CD8-positive, alpha-beta memory T cell (primary cell): ENCODE data around the gene MSMP. TPM values are rescaled to one million over a fixed set of nuclear protein-coding genes. Genes with fewer than 3 reads are reported as not detected.

ENCODE experiments used
- CTCF ChIA-PET: fragments of 350-600 bp; sonication (Branson Sonifier 250); formaldehyde crosslinking; loops from one replicate; lab custom pipeline; 2021; ENCODE audit warnings: antibody characterized with exemption; lab: Charles Lee
- POLR2A ChIA-PET: fragments of 350-600 bp; sonication (Branson Sonifier 250); formaldehyde crosslinking; loops from one replicate; lab custom pipeline; 2021; ENCODE audit warnings: antibody characterized with exemption; lab: Charles Lee
- DNase-seq, 5 donors: peaks; one replicate each; pipeline versions ENCODE4 v3.0.0 to v3.0.0-alpha.2; 2020 to 2022; ENCODE audit warnings: mixed read lengths in 1 of 5
- H3K27ac ChIP-seq: one replicate; pipeline ENCODE4 v1.7.0; 2013; ENCODE audit warnings: low read depth, mild to moderate bottlenecking, low read length, moderate library complexity
- H3K27me3 ChIP-seq: 2 replicates; pipeline ENCODE4 v1.7.0; 2013; ENCODE audit warnings: low read length, mild to moderate bottlenecking; ENCODE audit not compliant: insufficient read depth, poor library complexity, severe bottlenecking
- H3K36me3 ChIP-seq: 2 replicates; pipeline ENCODE4 v1.7.0; 2013; ENCODE audit warnings: mild to moderate bottlenecking, low read length, moderate library complexity; ENCODE audit not compliant: insufficient read depth
- H3K4me1 ChIP-seq: 2 replicates; pipeline ENCODE4 v1.7.0; 2013; ENCODE audit warnings: mild to moderate bottlenecking, low read length, moderate library complexity; ENCODE audit not compliant: insufficient read depth
- H3K4me3 ChIP-seq: 2 replicates; pipeline ENCODE4 v1.7.0; 2013; ENCODE audit warnings: mild to moderate bottlenecking, low read length
- H3K9me3 ChIP-seq: 2 replicates; pipeline ENCODE4 v1.7.0; 2013; ENCODE audit warnings: mild to moderate bottlenecking, low read length
- H3K27ac Mint-ChIP-seq, 8 donors: one replicate each; pipeline ENCODE4 v1.8.0; 2020 to 2021; ENCODE audit warnings: mixed read lengths in 8 of 8, mild to moderate bottlenecking in 6 of 8, inconsistent platforms in 3 of 8, moderate library complexity in 3 of 8
- H3K27me3 Mint-ChIP-seq, 2 donors: one replicate each; pipeline ENCODE4 v1.8.0; 2020 to 2021; ENCODE audit warnings: mixed read lengths in 2 of 2, mild to moderate bottlenecking in 1 of 2, moderate library complexity in 1 of 2
- H3K36me3 Mint-ChIP-seq, 3 donors: one replicate each; pipeline ENCODE4 v1.8.0; 2020 to 2021; ENCODE audit warnings: mixed read lengths in 3 of 3, inconsistent platforms in 1 of 3, mild to moderate bottlenecking in 1 of 3
- H3K4me1 Mint-ChIP-seq, 3 donors: one replicate each; pipeline ENCODE4 v1.8.0; 2020 to 2021; ENCODE audit warnings: mixed read lengths in 3 of 3, inconsistent platforms in 1 of 3, mild to moderate bottlenecking in 1 of 3
- H3K4me3 Mint-ChIP-seq, 7 donors: one replicate each; pipeline ENCODE4 v1.8.0; 2020 to 2021; ENCODE audit warnings: mixed read lengths in 7 of 7, mild to moderate bottlenecking in 6 of 7, moderate library complexity in 4 of 7, inconsistent platforms in 2 of 7
- H3K9me3 Mint-ChIP-seq, 5 donors: one replicate each; pipeline ENCODE4 v1.8.0; 2020 to 2022; ENCODE audit warnings: mixed read lengths in 5 of 5, mild to moderate bottlenecking in 3 of 5, moderate library complexity in 2 of 5, inconsistent platforms in 1 of 5
- polyA plus RNA-seq: library from polyadenylated mRNA; unstranded; fragments of 300-500 nt; fragmentation: Illumina TruSeq; gene quantifications from one replicate; pipeline ENCODE4 v1.2.3, GENCODE V29; 2021
- total RNA-seq, 2 experiments: library from RNA; stranded (reverse); gene quantifications; one replicate each; pipeline ENCODE4 v1.2.3, GENCODE V29; 2021

Gene MSMP
- total and polyA plus RNA-seq, 3 experiments from 2014 or later, result 0.51 to 0.63 TPM; not detected in 1

- H3K27me3 Mint-ChIP-seq, result no peaks in the 10 kb centered on the region
- Histone ChIP-seq H3K9me3 (no peaks in the 10 kb centered on the region), H3K4me1 (no peaks in the 10 kb centered on the region), H3K4me3 (no peak overlapping the region), H3K36me3 (peaks cover 7% of the 10 kb centered on the region), H3K27me3 (no peaks in the 10 kb centered on the region), H3K27ac (no peak overlapping the region)
- H3K9me3 Mint-ChIP-seq, result peaks cover 0 to 2% (median 0%) of the 10 kb centered on the region in 5 donors
- CTCF ChIA-PET, result interaction anchor here (2.6 kb wide), 1 partner anchor 9 kb away, joined by 14 read pairs; no protein-coding TSS in a partner anchor
- POLR2A ChIA-PET, result no interaction called here
- peaks cover 0 to 7% (median 2%) of the 10 kb centered on the region in 3 donors for H3K4me1 Mint-ChIP-seq
- DNase-seq, result no peak
- peaks cover 11 to 35% (median 14%) of the 10 kb centered on the region in 3 donors for H3K36me3 Mint-ChIP-seq
- H3K4me3 Mint-ChIP-seq, result no peak overlapping the region
- H3K27ac Mint-ChIP-seq, result peak overlapping the region in 2 of 8 donors; percentile 54 to 58
Observed at GRCh38 chr9:35781066-35781465, 27.0 kb upstream of the MSMP start.

DNA sequence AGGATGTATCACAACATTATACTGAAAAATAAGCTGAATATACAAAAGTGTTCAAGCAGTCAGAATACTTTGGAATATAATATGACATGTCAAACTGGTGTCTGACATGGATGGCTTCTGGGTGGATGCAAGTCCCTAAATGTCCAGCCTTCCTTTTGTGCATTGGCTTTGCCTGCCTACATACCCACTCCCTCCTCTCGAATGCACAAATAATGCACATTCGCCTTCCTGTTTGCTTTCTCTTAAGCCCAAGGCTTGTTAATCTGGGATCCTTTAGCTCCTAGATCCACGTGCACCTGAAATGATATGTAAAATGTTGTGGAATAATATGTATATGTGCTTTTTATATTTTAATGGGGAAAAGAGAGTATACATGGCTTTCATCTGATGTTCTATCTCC lies 24.4 kb upstream of the MSMP start:
- Mint-ChIP-seq H3K36me3 (peaks cover 4 to 21% (median 11%) of the 10 kb centered on the region in 3 donors), H3K4me1 (peaks cover 0 to 7% (median 2%) of the 10 kb centered on the region in 3 donors), H3K27me3 (no peaks in the 10 kb centered on the region), H3K4me3 (no peak overlapping the region), H3K27ac (peak overlapping the region in 1 of 8 donors; percentile 14), H3K9me3 (peaks cover 0 to 2% (median 0%) of the 10 kb centered on the region in 5 donors)
- no peak overlapping the region for H3K4me3 ChIP-seq
- H3K27ac ChIP-seq, result no peak overlapping the region
- H3K9me3 ChIP-seq, result no peaks in the 10 kb centered on the region
- no peak for DNase-seq
- H3K36me3 ChIP-seq, result no peaks in the 10 kb centered on the region
- no peaks in the 10 kb centered on the region for H3K27me3 ChIP-seq
- ChIA-PET POLR2A (no interaction called here), CTCF (interaction anchor here (0.7 to 0.8 kb wide), 2 partner anchors 10 to 12 kb away, joined by 3 read pairs; no protein-coding TSS in a partner anchor)
- no peaks in the 10 kb centered on the region for H3K4me1 ChIP-seq

GRCh38 chr9:35776018-35776417 lies 21.9 kb upstream of the MSMP start:
- DNase-seq, result no peak
- Histone ChIP-seq H3K9me3 (no peaks in the 10 kb centered on the region), H3K27me3 (no peaks in the 10 kb centered on the region), H3K36me3 (no peaks in the 10 kb centered on the region), H3K27ac (no peak overlapping the region), H3K4me1 (no peaks in the 10 kb centered on the region), H3K4me3 (no peak overlapping the region)
- CTCF ChIA-PET, result interaction anchor here (1.1 to 1.4 kb wide), 2 partner anchors 15 to 24 kb away, joined by 3 to 5 read pairs; no protein-coding TSS in a partner anchor
- Mint-ChIP-seq H3K27ac (peak overlapping the region in 3 of 8 donors; percentile 52 to 90 (median 61)), H3K4me3 (no peak overlapping the region), H3K36me3 (peaks cover 0 to 19% (median 7%) of the 10 kb centered on the region in 3 donors), H3K9me3 (no peaks in the 10 kb centered on the region), H3K4me1 (peaks cover 0 to 7% (median 2%) of the 10 kb centered on the region in 3 donors), H3K27me3 (no peaks in the 10 kb centered on the region)
- POLR2A ChIA-PET, result interaction anchor here (0.6 to 0.7 kb wide), 2 partner anchors 25 to 1928 kb away, joined by 5 read pairs; no protein-coding TSS in a partner anchor

DNA sequence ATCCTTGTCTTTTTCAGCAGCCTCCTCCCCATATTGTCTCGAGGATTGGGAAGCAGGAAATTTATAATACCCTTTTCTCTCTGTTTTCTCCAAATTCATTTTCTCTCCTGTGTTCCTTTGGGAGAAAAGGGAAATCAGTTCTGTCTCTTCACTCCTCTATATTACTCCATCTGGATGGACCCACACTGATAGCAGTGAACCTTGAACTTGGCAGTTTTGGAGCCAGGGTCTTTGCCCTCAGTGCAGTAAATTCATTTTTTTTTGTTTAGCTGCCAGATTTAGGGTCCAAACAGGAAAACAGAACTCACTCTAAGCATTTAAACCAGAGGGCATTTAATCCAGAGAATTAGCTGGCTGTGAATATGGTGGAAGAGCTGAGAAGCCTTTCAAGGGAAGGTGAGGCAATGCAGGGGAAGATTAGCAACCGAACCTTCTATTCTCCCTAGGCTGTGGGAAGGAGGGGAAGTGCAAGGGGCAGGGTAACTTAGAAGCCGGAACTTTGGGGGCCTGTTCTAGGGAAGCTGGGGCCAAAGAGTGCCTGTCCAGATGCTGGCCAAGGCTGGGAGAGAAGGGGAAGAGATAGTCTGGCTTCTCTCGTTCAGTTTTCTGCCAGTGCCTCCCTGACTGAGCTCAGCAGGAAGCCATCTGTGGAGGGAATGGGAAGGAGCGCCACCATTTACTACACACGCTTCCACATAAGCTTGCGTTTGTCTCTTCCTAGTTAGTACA lies 21.0 kb upstream of the MSMP start:
- H3K36me3 ChIP-seq, result no peaks in the 10 kb centered on the region
- peak overlapping the region in 2 of 8 donors; percentile 58 to 61 for H3K27ac Mint-ChIP-seq
- no peaks in the 10 kb centered on the region for H3K9me3 Mint-ChIP-seq
- H3K27me3 ChIP-seq, result no peaks in the 10 kb centered on the region
- H3K4me1 ChIP-seq, result no peaks in the 10 kb centered on the region
- no peak for DNase-seq
- no peaks in the 10 kb centered on the region for H3K27me3 Mint-ChIP-seq
- H3K36me3 Mint-ChIP-seq, result peaks cover 0 to 15% (median 6%) of the 10 kb centered on the region in 3 donors
- H3K4me1 Mint-ChIP-seq, result peaks cover 0 to 7% (median 2%) of the 10 kb centered on the region in 3 donors
- H3K4me3 Mint-ChIP-seq, result no peak overlapping the region
- H3K27ac ChIP-seq, result no peak overlapping the region
- CTCF ChIA-PET, result interaction anchor here (0.7 to 1.4 kb wide), 4 partner anchors 9 to 23 kb away, joined by 3 to 5 read pairs (median 3); no protein-coding TSS in a partner anchor
- no peak overlapping the region for H3K4me3 ChIP-seq
- POLR2A ChIA-PET, result no interaction called here
- H3K9me3 ChIP-seq, result no peaks in the 10 kb centered on the region

- H3K4me3 Mint-ChIP-seq, result no peak overlapping the region
- H3K36me3 ChIP-seq, result no peaks in the 10 kb centered on the region
- CTCF ChIA-PET, result interaction anchor here (1.4 to 2.8 kb wide), 2 partner anchors 15 to 18 kb away, joined by 4 to 8 read pairs; no protein-coding TSS in a partner anchor
- H3K4me3 ChIP-seq, result no peak overlapping the region
- H3K9me3 ChIP-seq, result no peaks in the 10 kb centered on the region
- H3K36me3 Mint-ChIP-seq, result peaks cover 0 to 7% (median 0%) of the 10 kb centered on the region in 3 donors
- POLR2A ChIA-PET, result no interaction called here
- no peaks in the 10 kb centered on the region for H3K27me3 Mint-ChIP-seq
- peaks cover 5 to 8% (median 5%) of the 10 kb centered on the region in 3 donors for H3K4me1 Mint-ChIP-seq
- H3K27ac Mint-ChIP-seq, result no peak overlapping the region
- no peak for DNase-seq
- no peaks in the 10 kb centered on the region for H3K4me1 ChIP-seq
- H3K27ac ChIP-seq, result no peak overlapping the region
- H3K9me3 Mint-ChIP-seq, result no peaks in the 10 kb centered on the region
- no peaks in the 10 kb centered on the region for H3K27me3 ChIP-seq
Observed at GRCh38 chr9:35771943-35772342, 17.9 kb upstream of the MSMP start.

DNA sequence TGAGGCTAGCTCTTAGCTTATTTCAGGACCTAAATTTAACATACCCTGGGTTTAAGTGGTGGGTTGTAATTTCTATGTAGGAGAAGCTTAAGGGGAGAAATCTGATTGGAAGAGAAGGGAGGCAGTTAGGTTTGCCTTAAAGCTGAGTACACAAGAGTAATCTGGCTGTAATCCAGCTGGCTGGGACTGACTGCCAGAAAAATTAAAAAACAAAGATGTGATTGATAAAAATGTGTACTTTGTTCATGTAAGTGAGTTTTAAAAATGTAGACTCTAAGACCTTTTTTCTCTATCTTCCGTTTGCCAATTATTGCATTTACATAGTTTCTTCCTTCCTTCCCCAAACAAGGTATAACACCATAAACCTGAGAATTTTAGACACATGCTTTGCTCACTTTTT lies 17.5 kb upstream of the MSMP start:
- no peak overlapping the region for H3K4me3 Mint-ChIP-seq
- Histone ChIP-seq H3K27ac (no peak overlapping the region), H3K36me3 (no peaks in the 10 kb centered on the region), H3K4me3 (no peak overlapping the region), H3K4me1 (no peaks in the 10 kb centered on the region), H3K9me3 (no peaks in the 10 kb centered on the region), H3K27me3 (no peaks in the 10 kb centered on the region)
- no peaks in the 10 kb centered on the region for H3K9me3 Mint-ChIP-seq
- H3K36me3 Mint-ChIP-seq, result peaks cover 0 to 7% (median 0%) of the 10 kb centered on the region in 3 donors
- H3K4me1 Mint-ChIP-seq, result peaks cover 7 to 10% (median 8%) of the 10 kb centered on the region in 3 donors
- no peak for DNase-seq
- no peaks in the 10 kb centered on the region for H3K27me3 Mint-ChIP-seq
- ChIA-PET POLR2A (interaction anchor here (0.5 to 1.0 kb wide), 2 partner anchors 35 to 194 kb away, joined by 3 to 4 read pairs; no protein-coding TSS in a partner anchor), CTCF (interaction anchor here (2.8 to 3.0 kb wide), 2 partner anchors 15 to 18 kb away, joined by 8 to 11 read pairs; no protein-coding TSS in a partner anchor)
- no peak overlapping the region for H3K27ac Mint-ChIP-seq

DNA sequence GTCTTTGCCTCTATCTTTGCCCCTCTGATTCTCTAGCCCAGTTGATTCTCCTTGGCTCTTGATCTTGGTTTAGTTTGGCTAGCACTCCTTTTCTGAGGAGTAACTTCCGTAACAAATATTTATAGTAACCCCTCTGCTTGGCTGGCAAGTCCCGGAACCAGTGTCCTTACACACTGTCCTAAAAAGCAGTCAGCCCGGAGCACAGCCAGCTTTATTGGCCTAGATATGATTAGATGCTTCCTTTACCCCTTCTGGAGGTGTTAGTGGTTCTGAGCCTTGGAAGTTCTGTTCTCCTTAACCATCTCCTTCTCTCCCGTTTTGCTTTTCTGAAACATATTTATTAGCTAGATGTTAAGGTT lies 17.0 kb upstream of the MSMP start:
- Mint-ChIP-seq H3K36me3 (peaks cover 0 to 5% (median 0%) of the 10 kb centered on the region in 3 donors), H3K27me3 (no peaks in the 10 kb centered on the region), H3K27ac (no peak overlapping the region), H3K4me1 (peaks cover 9 to 15% (median 12%) of the 10 kb centered on the region in 3 donors), H3K9me3 (no peaks in the 10 kb centered on the region), H3K4me3 (no peak overlapping the region)
- CTCF ChIA-PET, result interaction anchor here (2.8 to 3.0 kb wide), 2 partner anchors 14 to 19 kb away, joined by 8 to 11 read pairs; no protein-coding TSS in a partner anchor
- no peak overlapping the region for H3K27ac ChIP-seq
- no peaks in the 10 kb centered on the region for H3K4me1 ChIP-seq
- H3K36me3 ChIP-seq, result no peaks in the 10 kb centered on the region
- DNase-seq, result no peak
- H3K9me3 ChIP-seq, result no peaks in the 10 kb centered on the region
- POLR2A ChIA-PET, result interaction anchor here (0.5 to 1.0 kb wide), 2 partner anchors 35 to 195 kb away, joined by 3 to 4 read pairs; no protein-coding TSS in a partner anchor
- H3K4me3 ChIP-seq, result no peak overlapping the region
- no peaks in the 10 kb centered on the region for H3K27me3 ChIP-seq
